Endodermal cell (in vitro differentiated cells): ENCODE data around the gene RPH3AL. TPM values are rescaled to one million over a fixed set of nuclear protein-coding genes. Genes with fewer than 3 reads are reported as not detected.

Source experiments
- DNase-seq: peaks from one replicate; pipeline ENCODE4 v3.0.0-alpha.2; 2017
- H3K27ac ChIP-seq: 2 replicates; pipeline ENCODE4 v1.5.1; 2013; ENCODE audit warnings: mild to moderate bottlenecking, low read depth, low read length, moderate library complexity
- H3K27me3 ChIP-seq: 2 replicates; pipeline ENCODE4 v1.6.1; 2013; ENCODE audit warnings: mild to moderate bottlenecking, low read length, moderate library complexity; ENCODE audit not compliant: insufficient read depth, control insufficient read depth, poor library complexity, severe bottlenecking
- H3K36me3 ChIP-seq: 2 replicates; pipeline ENCODE4 v1.7.0; 2013; ENCODE audit warnings: mild to moderate bottlenecking, low read length, moderate library complexity; ENCODE audit not compliant: control insufficient read depth, insufficient read depth
- H3K4me1 ChIP-seq: one replicate; pipeline ENCODE4 v1.7.0; 2013; ENCODE audit warnings: low read length; ENCODE audit not compliant: control insufficient read depth, insufficient read depth
- H3K4me3 ChIP-seq: 2 replicates; pipeline ENCODE4 v1.5.1; 2013; ENCODE audit warnings: mild to moderate bottlenecking, low read length, moderate library complexity
- H3K9ac ChIP-seq: 2 replicates; pipeline ENCODE4 v1.6.1; 2013; ENCODE audit warnings: mild to moderate bottlenecking, low read length, moderate library complexity; ENCODE audit not compliant: poor library complexity, severe bottlenecking; ENCODE audit errors: extremely low read depth
- H3K9me3 ChIP-seq: 2 replicates; pipeline ENCODE4 v1.6.1; 2013; ENCODE audit warnings: mild to moderate bottlenecking, low read length, moderate library complexity; ENCODE audit not compliant: control insufficient read depth
- H3K27ac Mint-ChIP-seq: 2 replicates; pipeline ENCODE4 v1.8.0; 2020; ENCODE audit warnings: mixed read lengths
- H3K27me3 Mint-ChIP-seq: 2 replicates; pipeline ENCODE4 v1.8.0; 2021; ENCODE audit warnings: mild to moderate bottlenecking, mixed read lengths; ENCODE audit not compliant: insufficient read depth
- H3K36me3 Mint-ChIP-seq: 2 replicates; pipeline ENCODE4 v1.8.0; 2020; ENCODE audit warnings: low read depth, mixed read lengths
- H3K4me1 Mint-ChIP-seq: 2 replicates; pipeline ENCODE4 v1.8.0; 2020; ENCODE audit warnings: mixed read lengths
- H3K4me3 Mint-ChIP-seq: 2 replicates; pipeline ENCODE4 v1.8.0; 2020; ENCODE audit warnings: mild to moderate bottlenecking, moderate library complexity, mixed read lengths
- H3K9me3 Mint-ChIP-seq: 2 replicates; pipeline ENCODE4 v1.8.0; 2020; ENCODE audit warnings: mild to moderate bottlenecking, mixed read lengths
- CTCF ChIP-seq: fragments of 200-600 bp; sonication (generic); conservative IDR thresholded peaks from 2 replicates; pipeline ENCODE4 v1.5.0; 2021; ENCODE audit warnings: antibody characterized with exemption, mild to moderate bottlenecking
- WGBS, 2 experiments: methylation state at CpG; one replicate each; pipeline versions ENCODE4 v1.1.5 to v1.1.7; 2013; ENCODE audit warnings: missing lambda C conversion rate in 2 of 2, mixed read lengths in 1 of 2; ENCODE audit not compliant: insufficient coverage in 1 of 2, insufficient read length in 1 of 2; 5-methylcytosine and 5-hydroxymethylcytosine counted together
- total RNA-seq, 2 donors: library from RNA; stranded (reverse); fragmentation: NEBNext Ultra II Directional in 1 of 2; extraction: Animal tissue kit (Norgen Biotek cat#: 25700) in 1 of 2; gene quantifications; 2 replicates in 1 of 2; 3 replicates in 1 of 2; pipeline ENCODE4 v1.2.1, GENCODE V29; 2021

Gene RPH3AL
- total RNA-seq, 2 donors from 2014 or later: 14.7 to 16.9 TPM

- peaks cover 6% of the 10 kb centered on the region for H3K4me1 Mint-ChIP-seq
- Histone ChIP-seq H3K27me3 (peaks cover 41% of the 10 kb centered on the region), H3K36me3 (no peaks in the 10 kb centered on the region), H3K27ac (no peak overlapping the region), H3K4me3 (no peak overlapping the region), H3K9ac (no peak overlapping the region), H3K4me1 (no peaks in the 10 kb centered on the region), H3K9me3 (no peaks in the 10 kb centered on the region)
- no peak overlapping the region for H3K27ac Mint-ChIP-seq
- H3K4me3 Mint-ChIP-seq: no peak overlapping the region
- no peak for DNase-seq
- peaks cover 43% of the 10 kb centered on the region for H3K27me3 Mint-ChIP-seq
- TF ChIP-seq CTCF: no peak
- H3K36me3 Mint-ChIP-seq: no peaks in the 10 kb centered on the region
- H3K9me3 Mint-ChIP-seq: peaks cover 4% of the 10 kb centered on the region
- 90 to 95% methylated on average over 9 to 10 of the region's 10 CpGs for WGBS, 2 experiments
These were observed 35.5 kb upstream of the RPH3AL start for GRCh38 chr17:388087-388486.

- no peaks in the 10 kb centered on the region for H3K9me3 ChIP-seq
- peak overlapping the region; percentile 54 for H3K4me3 Mint-ChIP-seq
- peaks cover 52% of the 10 kb centered on the region for H3K27me3 Mint-ChIP-seq
- no peak overlapping the region for H3K27ac ChIP-seq
- H3K4me3 ChIP-seq: no peak overlapping the region
- peak; percentile 79 for TF ChIP-seq CTCF
- peaks cover 4% of the 10 kb centered on the region for H3K36me3 Mint-ChIP-seq
- no peak overlapping the region for H3K9ac ChIP-seq
- H3K36me3 ChIP-seq: no peaks in the 10 kb centered on the region
- DNase-seq: peak; percentile 97
- peaks cover 45% of the 10 kb centered on the region for H3K27me3 ChIP-seq
- H3K4me1 Mint-ChIP-seq: peaks cover 6% of the 10 kb centered on the region
- WGBS, 2 experiments: 10 to 12% methylated on average over 15 to 57 of the region's 57 CpGs
- H3K4me1 ChIP-seq: no peaks in the 10 kb centered on the region
- H3K9me3 Mint-ChIP-seq: peaks cover 8% of the 10 kb centered on the region
- no peak overlapping the region for H3K27ac Mint-ChIP-seq
These were observed 33.7 kb upstream of the RPH3AL start for GRCh38 chr17:386141-386876.

GRCh38 chr17:385836-386140 lies 33.2 kb upstream of the RPH3AL start:
- Histone ChIP-seq H3K4me3 (no peak overlapping the region), H3K4me1 (no peaks in the 10 kb centered on the region), H3K36me3 (no peaks in the 10 kb centered on the region), H3K27me3 (peaks cover 45% of the 10 kb centered on the region), H3K27ac (no peak overlapping the region), H3K9me3 (no peaks in the 10 kb centered on the region), H3K9ac (no peak overlapping the region)
- no peak for DNase-seq
- WGBS, 2 experiments: 0% methylated on average over 4 to 34 of the region's 42 CpGs
- peaks cover 6% of the 10 kb centered on the region for H3K4me1 Mint-ChIP-seq
- no peak for TF ChIP-seq CTCF
- H3K36me3 Mint-ChIP-seq: peaks cover 4% of the 10 kb centered on the region
- peaks cover 8% of the 10 kb centered on the region for H3K9me3 Mint-ChIP-seq
- H3K4me3 Mint-ChIP-seq: peak overlapping the region; percentile 54
- H3K27me3 Mint-ChIP-seq: peaks cover 52% of the 10 kb centered on the region
- no peak overlapping the region for H3K27ac Mint-ChIP-seq
